Measurements from ENCODE around the gene GIT1. TPM values are rescaled to one million over a fixed set of nuclear protein-coding genes. Genes with fewer than 3 reads are reported as not detected.

GIT1 gene
- total and polyA plus RNA-seq, 9 of the 15 experiments (the other 6 are each of a cell fraction or from before 2014, with no cell fraction given), result 0.35 to 35.3 (median 17.1) TPM

GRCh38 chr17:29607557-29608195 lies 18.2 kb upstream of the GIT1 start:
- Histone ChIP-seq H3K27ac (ENCODE audit: extremely low read depth, low read depth, low read length) (no peak overlapping the region), H3K4me1 (replicated peaks in 1 of 2; ENCODE audit: control insufficient read depth in 2 of 2, insufficient read depth in 2 of 2, low read length in 2 of 2) (peaks cover 0 to 13% of the 10 kb centered on the region in 2 experiments; a peak in 2 of 5 replicates), H3K27me3 (ENCODE audit: control insufficient read depth in 2 of 2, insufficient read depth in 2 of 2, low read length in 2 of 2) (no peaks in the 10 kb centered on the region), H3K9ac (ENCODE audit: insufficient read depth in 1 of 2, low read depth in 2 of 2, low read length in 2 of 2) (peak overlapping the region in 1 of 2 experiments; percentile 79; a peak in 2 of 4 replicates), H3K4me2 (ENCODE audit: insufficient read depth, low read length) (no peak overlapping the region), H3K9me3 (replicated peaks; ENCODE audit: control insufficient read depth, insufficient read depth, low read depth, low read length) (no peaks in the 10 kb centered on the region), H3K36me3 (ENCODE audit: control insufficient read depth, insufficient read depth, low read length) (peaks cover 3% of the 10 kb centered on the region; the same call in 1 of the 3 replicates), H3K79me2 (ENCODE audit: control insufficient read depth, insufficient read depth, low read length) (no peaks in the 10 kb centered on the region), H4K20me1 (replicated peaks; ENCODE audit: control insufficient read depth, insufficient read depth, low read length) (no peaks in the 10 kb centered on the region), H3K4me3 (no peak overlapping the region), H2AFZ (ENCODE audit: low read depth, low read length) (no peak overlapping the region), H3K9me1 (ENCODE audit: control insufficient read depth, insufficient read depth, low read length) (peaks cover 7% of the 10 kb centered on the region)
- FAIRE-seq (no peak), ATAC-seq (no peak), DNase-seq (ENCODE audit: extremely low read depth in 1 of 4, low spot score in 3 of 4) (no peak)
- WGBS (ENCODE audit: insufficient coverage, low coverage, missing lambda C conversion rate), result 55% methylated on average over 23 of the region's 29 CpGs
- intact Hi-C loops (cut with micrococcal nuclease) (no loop called here), in situ Hi-C loops (cut with MboI) (no loop called here)
- no peak for TF ChIP-seq NFYB (IDR thresholded peaks at IDR 0.05; ENCODE audit: extremely low read depth, insufficient read length)
- TF ChIP-seq KAT7 (CRISPR knock-in tag; IDR thresholded peaks at IDR 0.05; ENCODE audit: borderline replicate concordance), result no peak
- TF ChIP-seq RHOXF2B (CRISPR knock-in tag; conservative IDR thresholded peaks at IDR 0.05), result no peak
- no peak for TF ChIP-seq DNMT1 (IDR thresholded peaks at IDR 0.05)
- no peak for TF ChIP-seq DIDO1 (tag; IDR thresholded peaks at IDR 0.05; ENCODE audit: low read depth)
- no peak for TF ChIP-seq ZNF311 (CRISPR knock-in tag; IDR thresholded peaks at IDR 0.05)
- TF ChIP-seq ETS2 (tag; IDR thresholded peaks at IDR 0.05; ENCODE audit: borderline replicate concordance, poor library complexity, severe bottlenecking), result no peak
- CTCF ChIA-PET (ENCODE audit: low intra/inter-chr PET ratio), result interaction anchor here (0.7 kb wide), 1 partner anchor 961 kb away, joined by 3 read pairs; no protein-coding TSS in a partner anchor
- POLR2A ChIA-PET, result no interaction called here
- BruUV-seq (replicated peaks), result no TSS peak

Measured in K562 (cell line).